ENCODE measurements around the gene FYCO1. TPM values are rescaled to one million over a fixed set of nuclear protein-coding genes. Genes with fewer than 3 reads are reported as not detected.

FYCO1 gene
- total RNA-seq, 1 experiment from 2014 or later = 19.7 TPM

DNA sequence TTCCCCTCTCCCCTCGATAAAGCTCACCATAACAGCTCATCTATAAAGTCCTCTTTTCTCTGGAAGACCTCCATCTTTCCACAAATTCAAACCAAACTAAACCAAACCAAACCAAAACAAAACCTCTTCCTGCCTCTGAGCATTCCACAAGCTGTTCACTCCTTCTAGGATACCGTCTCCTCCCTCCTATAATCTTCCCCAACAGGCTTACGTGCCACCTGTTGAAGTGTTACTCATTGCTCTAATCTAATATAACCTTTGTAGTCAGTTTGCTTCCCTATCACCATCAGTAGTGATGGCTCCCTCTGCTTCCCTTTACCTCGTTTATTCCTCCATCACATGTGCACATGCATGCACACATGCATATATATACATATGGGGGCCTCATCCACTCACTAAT, 122.0 kb downstream of the FYCO1 start:
- Histone ChIP-seq H3F3A (ENCODE audit: insufficient read depth, low read depth) (no peaks in the 10 kb centered on the region), H3K27me3 (ENCODE audit: insufficient read depth, low read depth) (no peaks in the 10 kb centered on the region), H3K79me2 (ENCODE audit: low read depth) (no peaks in the 10 kb centered on the region), H3K36me3 (ENCODE audit: low read depth) (no peaks in the 10 kb centered on the region), H4K20me1 (ENCODE audit: insufficient read depth) (no peaks in the 10 kb centered on the region), H3K9me2 (ENCODE audit: insufficient read depth) (no peaks in the 10 kb centered on the region), H3K27ac (no peak overlapping the region), H3K4me1 (replicated peaks; ENCODE audit: insufficient read depth) (no peaks in the 10 kb centered on the region), H3K4me2 (no peak overlapping the region), H3K9me3 (ENCODE audit: insufficient read depth, low read depth) (no peaks in the 10 kb centered on the region), H2AFZ (no peak overlapping the region), H3K4me3 (no peak overlapping the region)
- TF ChIP-seq EZH2 (IDR thresholded peaks at IDR 0.05; ENCODE audit: low read depth) = no peak
- TF ChIP-seq, protein P1, sequence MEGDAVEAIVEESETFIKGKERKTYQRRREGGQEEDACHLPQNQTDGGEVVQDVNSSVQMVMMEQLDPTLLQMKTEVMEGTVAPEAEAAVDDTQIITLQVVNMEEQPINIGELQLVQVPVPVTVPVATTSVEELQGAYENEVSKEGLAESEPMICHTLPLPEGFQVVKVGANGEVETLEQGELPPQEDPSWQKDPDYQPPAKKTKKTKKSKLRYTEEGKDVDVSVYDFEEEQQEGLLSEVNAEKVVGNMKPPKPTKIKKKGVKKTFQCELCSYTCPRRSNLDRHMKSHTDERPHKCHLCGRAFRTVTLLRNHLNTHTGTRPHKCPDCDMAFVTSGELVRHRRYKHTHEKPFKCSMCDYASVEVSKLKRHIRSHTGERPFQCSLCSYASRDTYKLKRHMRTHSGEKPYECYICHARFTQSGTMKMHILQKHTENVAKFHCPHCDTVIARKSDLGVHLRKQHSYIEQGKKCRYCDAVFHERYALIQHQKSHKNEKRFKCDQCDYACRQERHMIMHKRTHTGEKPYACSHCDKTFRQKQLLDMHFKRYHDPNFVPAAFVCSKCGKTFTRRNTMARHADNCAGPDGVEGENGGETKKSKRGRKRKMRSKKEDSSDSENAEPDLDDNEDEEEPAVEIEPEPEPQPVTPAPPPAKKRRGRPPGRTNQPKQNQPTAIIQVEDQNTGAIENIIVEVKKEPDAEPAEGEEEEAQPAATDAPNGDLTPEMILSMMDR (conservative IDR thresholded peaks at IDR 0.05) = no peak
- no peak for DNase-seq
- intact Hi-C loops (cut with micrococcal nuclease; ENCODE audit: unreplicated experiment) = no loop called here
- ChIA-PET POLR2A (ENCODE audit: unreplicated experiment) (no interaction called here), CTCF (no interaction called here)
- no TSS peak for BruUV-seq (replicated peaks)

DNA sequence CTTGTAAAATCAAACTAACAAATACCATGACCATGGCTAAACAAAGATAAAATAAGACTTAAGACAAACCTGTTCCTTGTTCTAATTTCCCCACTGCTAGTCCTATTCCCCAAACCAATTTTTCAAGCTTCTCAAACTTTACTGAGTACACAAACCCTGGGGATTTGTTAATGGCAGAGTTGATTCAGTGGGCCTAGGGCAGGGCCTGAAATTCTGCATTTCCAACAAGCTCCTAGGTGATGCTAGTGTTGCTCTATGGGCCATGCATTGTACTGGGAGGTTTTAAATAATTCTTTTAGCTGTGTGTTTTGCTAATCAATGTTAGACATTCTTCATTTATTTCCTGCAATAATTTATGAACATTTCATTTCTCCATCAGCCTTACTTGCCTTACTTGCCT, 122.6 kb downstream of the FYCO1 start:
- ChIA-PET POLR2A (ENCODE audit: unreplicated experiment) (no interaction called here), CTCF (no interaction called here)
- no peak overlapping the region for H2AFZ ChIP-seq
- H3F3A ChIP-seq (ENCODE audit: insufficient read depth, low read depth) = no peaks in the 10 kb centered on the region
- no peak overlapping the region for H3K4me2 ChIP-seq
- intact Hi-C loops (cut with micrococcal nuclease; ENCODE audit: unreplicated experiment) = no loop called here
- TF ChIP-seq, protein P1 (conservative IDR thresholded peaks at IDR 0.05) = no peak
- TF ChIP-seq EZH2 (IDR thresholded peaks at IDR 0.05; ENCODE audit: low read depth) = no peak
- DNase-seq = no peak
- H3K9me2 ChIP-seq (ENCODE audit: insufficient read depth) = no peaks in the 10 kb centered on the region
- no peak overlapping the region for H3K27ac ChIP-seq
- no peaks in the 10 kb centered on the region for H3K9me3 ChIP-seq (ENCODE audit: insufficient read depth, low read depth)
- no peaks in the 10 kb centered on the region for H3K27me3 ChIP-seq (ENCODE audit: insufficient read depth, low read depth)
- no peaks in the 10 kb centered on the region for H4K20me1 ChIP-seq (ENCODE audit: insufficient read depth)
- H3K4me1 ChIP-seq (replicated peaks; ENCODE audit: insufficient read depth) = no peaks in the 10 kb centered on the region
- H3K4me3 ChIP-seq = no peak overlapping the region
- H3K36me3 ChIP-seq (ENCODE audit: low read depth) = no peaks in the 10 kb centered on the region
- no TSS peak for BruUV-seq (replicated peaks)
- no peaks in the 10 kb centered on the region for H3K79me2 ChIP-seq (ENCODE audit: low read depth)

DNA sequence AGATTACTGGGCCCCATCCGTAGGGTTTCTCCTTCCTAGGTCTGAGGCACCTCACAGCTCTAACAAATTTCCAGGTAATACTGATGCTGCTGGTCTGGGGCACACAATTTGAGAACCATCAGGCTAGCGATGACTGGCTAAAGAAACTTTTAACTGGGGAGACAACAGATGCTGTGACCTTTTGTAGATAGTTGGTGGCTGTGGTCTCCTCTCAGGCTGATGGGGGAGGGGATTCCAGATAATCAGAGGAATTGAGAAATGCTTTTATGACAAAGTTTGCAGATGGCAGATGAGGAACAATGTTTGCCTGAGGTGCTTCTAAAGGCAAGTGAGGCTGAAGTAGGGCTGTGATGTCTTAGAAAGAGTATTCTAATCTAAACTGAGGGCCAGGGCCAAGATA, 123.1 kb downstream of the FYCO1 start:
- TF ChIP-seq EZH2 (IDR thresholded peaks at IDR 0.05; ENCODE audit: low read depth) = no peak
- TF ChIP-seq, protein P1 (conservative IDR thresholded peaks at IDR 0.05) = no peak
- ChIA-PET POLR2A (ENCODE audit: unreplicated experiment) (no interaction called here), CTCF (no interaction called here)
- no peaks in the 10 kb centered on the region for H3K36me3 ChIP-seq (ENCODE audit: low read depth)
- no peak for DNase-seq
- no peaks in the 10 kb centered on the region for H3K27me3 ChIP-seq (ENCODE audit: insufficient read depth, low read depth)
- no peaks in the 10 kb centered on the region for H3K4me1 ChIP-seq (replicated peaks; ENCODE audit: insufficient read depth)
- H3K79me2 ChIP-seq (ENCODE audit: low read depth) = no peaks in the 10 kb centered on the region
- no peaks in the 10 kb centered on the region for H3F3A ChIP-seq (ENCODE audit: insufficient read depth, low read depth)
- intact Hi-C loops (cut with micrococcal nuclease; ENCODE audit: unreplicated experiment) = no loop called here
- H3K4me3 ChIP-seq = no peak overlapping the region
- H3K9me3 ChIP-seq (ENCODE audit: insufficient read depth, low read depth) = no peaks in the 10 kb centered on the region
- H4K20me1 ChIP-seq (ENCODE audit: insufficient read depth) = no peaks in the 10 kb centered on the region
- no peak overlapping the region for H3K27ac ChIP-seq
- H2AFZ ChIP-seq = no peak overlapping the region
- H3K9me2 ChIP-seq (ENCODE audit: insufficient read depth) = no peaks in the 10 kb centered on the region
- no peak overlapping the region for H3K4me2 ChIP-seq
- BruUV-seq (replicated peaks) = no TSS peak
